ENCODE data around the gene PRUNE2. TPM values are rescaled to one million over a fixed set of nuclear protein-coding genes. Genes with fewer than 3 reads are reported as not detected.
"Not testable (repeated sequence)": the region's sequence is repeated elsewhere in the genome, so short reads cannot be mapped to it uniquely, and the experiment has no call there.

The PRUNE2 gene
- total RNA-seq, 1 donor, result 14.7 TPM

DNA sequence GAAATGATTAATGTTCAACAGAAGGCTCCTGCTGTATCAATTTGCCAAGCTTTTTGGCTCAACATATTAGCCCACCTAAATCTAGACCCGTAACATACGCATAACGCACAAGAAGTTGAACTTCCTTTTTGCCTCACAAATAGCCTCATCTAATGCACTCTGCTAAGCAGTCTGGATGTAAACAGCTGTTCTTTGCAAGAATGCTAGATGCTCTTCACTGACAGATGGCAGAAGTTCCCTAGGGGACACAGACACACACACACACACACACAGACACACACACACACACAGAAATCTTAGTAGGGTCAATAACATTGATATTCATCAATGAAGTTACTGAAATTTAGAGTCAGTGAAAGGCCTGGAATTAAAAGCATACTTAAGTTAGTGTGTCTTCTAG lies 154.9 kb downstream of the PRUNE2 start:
- DNase-seq (ENCODE audit: low read depth), result no peak
- H3K4me3 ChIP-seq (ENCODE audit: low read depth, low read length), result no peak overlapping the region
- TF ChIP-seq, protein P1, sequence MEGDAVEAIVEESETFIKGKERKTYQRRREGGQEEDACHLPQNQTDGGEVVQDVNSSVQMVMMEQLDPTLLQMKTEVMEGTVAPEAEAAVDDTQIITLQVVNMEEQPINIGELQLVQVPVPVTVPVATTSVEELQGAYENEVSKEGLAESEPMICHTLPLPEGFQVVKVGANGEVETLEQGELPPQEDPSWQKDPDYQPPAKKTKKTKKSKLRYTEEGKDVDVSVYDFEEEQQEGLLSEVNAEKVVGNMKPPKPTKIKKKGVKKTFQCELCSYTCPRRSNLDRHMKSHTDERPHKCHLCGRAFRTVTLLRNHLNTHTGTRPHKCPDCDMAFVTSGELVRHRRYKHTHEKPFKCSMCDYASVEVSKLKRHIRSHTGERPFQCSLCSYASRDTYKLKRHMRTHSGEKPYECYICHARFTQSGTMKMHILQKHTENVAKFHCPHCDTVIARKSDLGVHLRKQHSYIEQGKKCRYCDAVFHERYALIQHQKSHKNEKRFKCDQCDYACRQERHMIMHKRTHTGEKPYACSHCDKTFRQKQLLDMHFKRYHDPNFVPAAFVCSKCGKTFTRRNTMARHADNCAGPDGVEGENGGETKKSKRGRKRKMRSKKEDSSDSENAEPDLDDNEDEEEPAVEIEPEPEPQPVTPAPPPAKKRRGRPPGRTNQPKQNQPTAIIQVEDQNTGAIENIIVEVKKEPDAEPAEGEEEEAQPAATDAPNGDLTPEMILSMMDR (IDR thresholded peaks at IDR 0.05; ENCODE audit: insufficient read depth, low read length), result no peak

DNA sequence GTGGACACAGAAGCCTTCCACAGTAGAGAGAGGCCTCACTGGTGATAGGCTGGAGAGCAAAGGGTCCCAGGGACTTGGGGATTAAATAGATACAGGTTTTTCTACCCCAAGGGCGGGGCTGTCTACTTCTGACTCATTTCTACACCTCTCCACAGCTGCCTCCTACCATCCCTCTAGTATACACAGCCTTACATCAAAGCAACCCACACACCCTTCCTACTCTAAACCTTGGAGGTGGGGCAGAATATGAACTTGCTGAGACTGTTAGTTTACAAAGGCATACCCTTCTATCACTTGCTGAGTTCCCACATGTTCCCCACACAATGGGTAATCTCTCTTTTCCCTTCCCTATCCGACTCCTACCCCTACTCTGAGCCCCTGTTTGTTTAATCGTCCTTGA lies 161.6 kb downstream of the PRUNE2 start:
- no peak overlapping the region for H3K4me3 ChIP-seq (ENCODE audit: low read depth, low read length)
- TF ChIP-seq, protein P1 (IDR thresholded peaks at IDR 0.05; ENCODE audit: insufficient read depth, low read length), result no peak
- no peak for DNase-seq (ENCODE audit: low read depth)

DNA sequence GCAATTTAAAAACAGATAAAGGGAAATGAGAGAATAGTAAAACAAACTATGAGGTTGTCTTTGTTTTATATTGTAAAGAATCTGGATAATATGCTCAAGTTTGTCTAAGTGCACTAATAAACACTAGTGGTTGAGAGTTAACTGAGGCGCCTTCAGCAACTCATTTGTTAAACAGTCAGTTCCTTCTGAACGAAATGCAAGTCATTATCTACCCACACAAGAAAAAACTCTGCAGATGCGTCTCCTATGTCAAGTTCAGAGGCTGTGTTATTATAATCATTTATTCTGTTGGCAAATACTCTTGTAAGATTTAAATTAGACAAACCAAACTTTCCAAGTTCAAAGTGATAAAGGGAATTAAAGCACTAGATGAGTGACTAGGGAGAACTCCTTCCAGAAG lies 162.0 kb downstream of the PRUNE2 start:
- TF ChIP-seq, protein P1 (IDR thresholded peaks at IDR 0.05; ENCODE audit: insufficient read depth, low read length), result no peak
- H3K4me3 ChIP-seq (ENCODE audit: low read depth, low read length), result no peak overlapping the region
- DNase-seq (ENCODE audit: low read depth), result no peak

DNA sequence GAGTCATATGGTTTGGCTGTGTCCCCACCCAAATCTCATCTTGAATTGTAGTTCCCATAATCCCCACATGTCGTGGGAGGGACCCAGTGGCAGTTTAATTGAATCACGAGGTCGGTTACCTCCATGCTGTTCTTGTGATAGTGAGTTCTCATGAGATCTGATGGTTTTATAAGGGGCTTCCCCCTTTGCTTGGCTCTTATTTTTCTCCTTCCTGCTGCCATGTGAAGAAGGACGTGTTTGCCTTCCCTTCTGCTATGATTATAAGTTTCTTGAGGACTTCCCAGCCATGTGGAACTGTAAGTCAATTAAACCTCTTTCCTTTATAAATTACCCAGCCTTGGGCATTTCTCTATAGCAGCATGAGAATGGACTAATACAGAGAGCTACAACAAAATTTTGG lies 163.0 kb downstream of the PRUNE2 start:
- H3K4me3 ChIP-seq (ENCODE audit: low read depth, low read length); DNase-seq (ENCODE audit: low read depth): not testable (repeated sequence)

DNA sequence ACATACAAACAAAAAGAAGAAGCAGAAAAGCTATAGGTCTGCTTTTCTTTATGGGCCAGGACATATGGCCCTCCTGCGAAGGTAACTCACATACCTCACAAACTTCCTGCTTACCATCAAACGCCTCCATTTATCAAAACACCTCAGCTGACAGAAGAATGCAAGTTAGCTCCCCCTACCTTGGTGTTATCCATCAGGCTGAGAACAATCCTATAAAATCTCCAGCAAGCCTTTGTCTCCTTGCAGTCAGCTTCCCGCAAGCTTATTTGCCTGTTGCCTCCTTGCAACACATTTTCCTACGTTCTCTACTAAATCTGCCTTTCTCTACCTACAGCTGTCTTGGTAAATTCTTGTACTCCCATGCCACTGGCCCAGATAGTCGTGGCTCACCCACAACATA lies 164.4 kb downstream of the PRUNE2 start:
- no peak overlapping the region for H3K4me3 ChIP-seq (ENCODE audit: low read depth, low read length)
- DNase-seq (ENCODE audit: low read depth), result no peak
- TF ChIP-seq, protein P1 (IDR thresholded peaks at IDR 0.05; ENCODE audit: insufficient read depth, low read length), result no peak

DNA sequence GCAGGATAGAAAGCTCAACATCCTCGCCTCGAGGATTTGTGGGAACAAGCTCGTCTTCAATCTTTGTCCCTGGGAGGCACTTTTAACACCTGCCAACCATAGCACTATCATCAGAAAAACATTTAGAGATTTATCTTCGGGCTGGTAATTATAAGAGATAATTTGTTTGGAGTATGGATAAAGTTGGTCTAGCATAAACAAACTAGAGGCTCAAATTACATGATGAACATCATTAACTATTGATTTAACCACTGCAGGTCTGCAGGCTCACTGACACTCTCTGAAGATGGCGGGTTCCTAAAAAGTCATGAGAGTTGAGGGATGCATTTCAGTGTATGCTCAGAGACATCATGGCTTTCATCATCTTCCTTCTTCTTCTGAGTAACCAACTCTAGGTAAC lies 167.5 kb downstream of the PRUNE2 start:
- DNase-seq (ENCODE audit: low read depth), result no peak
- TF ChIP-seq, protein P1 (IDR thresholded peaks at IDR 0.05; ENCODE audit: insufficient read depth, low read length), result no peak
- H3K4me3 ChIP-seq (ENCODE audit: low read depth, low read length), result no peak overlapping the region

DNA sequence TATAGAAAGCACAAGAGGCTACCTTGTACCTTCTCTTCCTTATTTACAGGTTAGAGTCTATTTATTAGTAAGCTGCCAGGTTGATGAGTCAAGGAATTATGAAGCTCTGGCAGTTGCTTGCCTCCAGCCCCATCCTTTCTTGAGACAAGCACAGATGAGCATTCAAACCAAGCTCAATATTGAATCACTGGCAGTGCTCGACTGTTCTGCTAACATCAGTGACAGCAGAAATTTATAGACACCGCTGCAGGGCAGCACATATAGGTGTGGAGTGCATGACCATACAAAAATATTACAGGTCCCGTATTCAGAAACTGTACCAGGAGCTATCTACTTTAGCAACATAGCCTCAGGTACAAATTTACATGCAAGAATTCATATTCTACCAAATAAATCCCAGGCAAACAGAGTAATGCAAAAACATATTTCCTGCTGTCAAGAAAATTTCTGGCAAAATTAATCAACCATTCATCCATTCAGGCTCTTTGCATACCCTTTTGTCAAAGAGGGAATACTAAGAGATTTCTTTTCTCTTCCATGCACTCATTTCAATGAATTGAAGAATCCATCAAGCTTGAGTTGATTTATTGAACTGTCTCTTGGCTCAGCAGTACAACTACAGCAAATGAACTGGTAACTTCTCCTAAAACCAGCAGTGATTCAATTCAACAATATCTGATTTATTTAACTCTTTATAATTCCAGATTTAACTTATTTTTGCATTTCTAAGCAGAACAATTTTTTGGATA lies 168.6 kb downstream of the PRUNE2 start:
- no peak for DNase-seq (ENCODE audit: low read depth)
- TF ChIP-seq, protein P1 (IDR thresholded peaks at IDR 0.05; ENCODE audit: insufficient read depth, low read length), result no peak
- H3K4me3 ChIP-seq (ENCODE audit: low read depth, low read length), result no peak overlapping the region

Data from fibroblast of the aortic adventitia (primary cell).